Neutrophil (primary cell): ENCODE data around the gene GPR158.
"Not testable (repeated sequence)": the region's sequence is repeated elsewhere in the genome, so short reads cannot be mapped to it uniquely, and the experiment has no call there.

Experiments
- H3K27ac ChIP-seq: fragments of 200-600 bp; sonication (generic); 2 replicates; pipeline ENCODE4 v1.5.1; 2016; ENCODE audit warnings: mild to moderate bottlenecking, moderate library complexity
- H3K27me3 ChIP-seq: fragments of 200-600 bp; sonication (generic); 2 replicates; pipeline ENCODE4 v1.6.0; 2016; ENCODE audit warnings: mild to moderate bottlenecking
- H3K36me3 ChIP-seq: fragments of 200-600 bp; sonication (generic); 2 replicates; pipeline ENCODE4 v1.5.1; 2017
- H3K4me1 ChIP-seq, 2 experiments: fragments of 200-600 bp in 1 of 2; sonication (generic) in 1 of 2; 1 replicate in 1 of 2; 2 replicates in 1 of 2; pipeline versions ENCODE4 v1.5.1 to v1.6.1; 2013 to 2016; ENCODE audit warnings: low read depth in 1 of 2, low read length in 1 of 2, mild to moderate bottlenecking in 1 of 2, moderate library complexity in 1 of 2; ENCODE audit not compliant: control insufficient read depth in 1 of 2, insufficient read depth in 1 of 2
- H3K4me3 ChIP-seq, 2 experiments: fragments of 200-600 bp in 1 of 2; sonication (generic) in 1 of 2; 1 replicate in 1 of 2; 2 replicates in 1 of 2; pipeline ENCODE4 v1.5.1; 2013 to 2016; ENCODE audit warnings: low read depth in 1 of 2, low read length in 1 of 2, mild to moderate bottlenecking in 1 of 2, moderate library complexity in 1 of 2
- H3K9me3 ChIP-seq: fragments of 200-600 bp; sonication (generic); 2 replicates; pipeline ENCODE4 v1.5.1; 2016
- TF ChIP-seq, protein P1 (sequence below): fragments of 200-600 bp; sonication (generic); IDR thresholded peaks from 2 replicates; pipeline ENCODE4 v1.5.1; 2016; ENCODE audit warnings: antibody characterized with exemption

The GPR158 gene

DNA sequence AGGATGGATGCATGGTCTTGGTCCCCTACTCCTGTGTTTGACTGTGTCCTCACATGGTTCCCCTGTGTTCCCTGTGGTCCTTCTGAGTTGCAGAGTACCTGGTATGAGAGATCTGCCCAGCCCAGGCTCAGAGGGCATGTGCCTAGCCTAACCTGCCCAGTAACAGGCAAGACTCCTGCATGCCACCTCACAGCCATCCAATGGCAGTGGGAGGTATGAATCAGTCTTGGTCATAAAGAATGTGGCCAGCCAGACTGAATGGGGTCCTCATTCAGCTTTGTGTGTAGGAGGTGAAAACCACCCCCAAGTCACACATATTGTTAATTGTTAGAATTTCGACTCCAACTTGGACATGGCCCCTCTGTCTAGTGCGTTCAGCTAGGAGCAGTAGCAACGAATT is 17.2 kb upstream of the GPR158 start:
- Histone ChIP-seq H3K27me3 (no peaks in the 10 kb centered on the region), H3K4me1 (no peaks in the 10 kb centered on the region), H3K9me3 (no peaks in the 10 kb centered on the region), H3K36me3 (no peaks in the 10 kb centered on the region), H3K27ac (no peak overlapping the region), H3K4me3 (no peak overlapping the region)
- TF ChIP-seq, protein P1, sequence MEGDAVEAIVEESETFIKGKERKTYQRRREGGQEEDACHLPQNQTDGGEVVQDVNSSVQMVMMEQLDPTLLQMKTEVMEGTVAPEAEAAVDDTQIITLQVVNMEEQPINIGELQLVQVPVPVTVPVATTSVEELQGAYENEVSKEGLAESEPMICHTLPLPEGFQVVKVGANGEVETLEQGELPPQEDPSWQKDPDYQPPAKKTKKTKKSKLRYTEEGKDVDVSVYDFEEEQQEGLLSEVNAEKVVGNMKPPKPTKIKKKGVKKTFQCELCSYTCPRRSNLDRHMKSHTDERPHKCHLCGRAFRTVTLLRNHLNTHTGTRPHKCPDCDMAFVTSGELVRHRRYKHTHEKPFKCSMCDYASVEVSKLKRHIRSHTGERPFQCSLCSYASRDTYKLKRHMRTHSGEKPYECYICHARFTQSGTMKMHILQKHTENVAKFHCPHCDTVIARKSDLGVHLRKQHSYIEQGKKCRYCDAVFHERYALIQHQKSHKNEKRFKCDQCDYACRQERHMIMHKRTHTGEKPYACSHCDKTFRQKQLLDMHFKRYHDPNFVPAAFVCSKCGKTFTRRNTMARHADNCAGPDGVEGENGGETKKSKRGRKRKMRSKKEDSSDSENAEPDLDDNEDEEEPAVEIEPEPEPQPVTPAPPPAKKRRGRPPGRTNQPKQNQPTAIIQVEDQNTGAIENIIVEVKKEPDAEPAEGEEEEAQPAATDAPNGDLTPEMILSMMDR = no peak

DNA sequence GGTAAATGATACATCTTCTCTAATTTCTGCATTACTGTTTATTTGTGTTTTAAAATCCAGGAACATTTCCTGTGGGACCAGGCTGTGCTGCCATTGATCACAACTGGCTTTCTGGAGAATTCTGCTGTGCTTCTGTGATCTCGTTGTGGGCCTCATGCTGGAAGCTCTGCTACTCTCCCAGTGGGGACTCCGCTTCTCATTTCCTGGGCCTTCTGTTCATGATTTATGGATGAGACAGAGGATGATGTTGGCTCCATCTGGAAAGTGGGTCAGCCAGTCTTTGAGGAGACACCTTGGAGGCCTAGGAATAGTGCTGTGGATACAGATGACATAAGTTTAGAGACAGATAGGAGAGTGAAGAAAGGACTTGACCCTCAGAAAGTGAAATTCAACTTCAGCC is 15.2 kb upstream of the GPR158 start:
- TF ChIP-seq, protein P1 = no peak
- Histone ChIP-seq H3K4me1 (no peaks in the 10 kb centered on the region), H3K9me3 (no peaks in the 10 kb centered on the region), H3K27me3 (no peaks in the 10 kb centered on the region), H3K27ac (no peak overlapping the region), H3K4me3 (no peak overlapping the region), H3K36me3 (no peaks in the 10 kb centered on the region)

DNA sequence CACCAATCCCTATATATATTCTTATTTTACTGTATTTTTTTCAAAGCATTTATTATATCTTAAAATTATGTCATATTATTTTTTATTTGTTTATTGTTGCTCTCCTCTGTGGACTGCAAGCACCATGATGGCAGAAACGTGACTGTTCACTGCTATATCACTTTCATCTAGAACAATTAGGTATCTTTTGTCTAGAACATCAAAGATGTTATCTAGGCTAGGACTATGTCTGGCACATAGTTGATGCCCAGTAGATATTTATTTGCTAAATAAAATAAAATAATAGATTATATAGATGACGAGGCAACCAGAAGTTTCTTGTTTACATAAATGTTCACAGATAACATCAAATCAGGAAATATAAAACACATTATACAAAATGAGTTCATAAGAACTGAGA is 12.4 kb upstream of the GPR158 start:
- no peaks in the 10 kb centered on the region for H3K36me3 ChIP-seq
- no peaks in the 10 kb centered on the region for H3K4me1 ChIP-seq
- no peak overlapping the region for H3K4me3 ChIP-seq
- no peak overlapping the region for H3K27ac ChIP-seq
- no peaks in the 10 kb centered on the region for H3K9me3 ChIP-seq
- TF ChIP-seq, protein P1 = no peak
- no peaks in the 10 kb centered on the region for H3K27me3 ChIP-seq

DNA sequence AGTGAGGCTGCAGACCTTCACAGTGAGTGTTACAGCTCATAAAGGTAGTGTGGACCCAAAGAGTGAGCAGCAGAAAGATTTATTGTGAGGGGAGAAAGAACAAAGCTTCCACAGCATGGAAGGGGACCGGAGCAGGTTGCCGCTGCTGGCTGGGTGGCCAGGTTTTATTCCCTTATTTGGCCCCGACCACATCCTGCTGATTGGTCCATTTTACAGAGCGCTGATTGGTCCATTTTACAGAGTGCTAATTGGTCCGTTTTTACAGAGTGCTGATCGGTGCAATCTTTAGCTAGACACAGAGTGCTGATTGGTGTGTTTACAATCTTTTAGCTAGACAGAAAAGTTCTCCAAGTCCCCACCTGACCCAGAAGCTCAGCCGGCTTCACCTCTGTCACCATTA is 11.3 kb upstream of the GPR158 start:
- H3K9me3 ChIP-seq, H3K4me1 ChIP-seq, H3K27me3 ChIP-seq, H3K4me3 ChIP-seq, H3K27ac ChIP-seq, H3K36me3 ChIP-seq: not testable (repeated sequence)

DNA sequence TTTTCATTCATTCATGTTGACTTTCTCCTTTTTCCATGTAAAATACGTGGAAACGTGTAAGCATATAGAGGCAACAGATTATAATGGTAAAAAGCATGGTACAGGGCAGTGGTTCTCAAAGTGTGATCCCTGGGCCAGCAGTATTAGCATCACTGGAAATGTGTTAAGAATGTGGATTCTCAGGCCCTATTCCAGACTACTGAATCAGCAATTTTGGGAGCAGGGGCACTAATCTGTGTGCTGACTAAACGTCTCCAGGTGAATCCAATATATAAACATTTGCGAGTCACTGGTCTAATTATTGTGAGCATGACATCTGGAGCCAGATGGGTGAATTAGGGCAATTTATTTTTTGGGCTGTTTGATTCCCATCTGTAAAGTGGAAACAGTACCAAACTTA is 5.1 kb upstream of the GPR158 start:
- Histone ChIP-seq H3K4me1 (no peaks in the 10 kb centered on the region), H3K36me3 (no peaks in the 10 kb centered on the region), H3K9me3 (no peaks in the 10 kb centered on the region), H3K27ac (no peak overlapping the region), H3K27me3 (peaks cover 27% of the 10 kb centered on the region), H3K4me3 (no peak overlapping the region)
- TF ChIP-seq, protein P1 = no peak

DNA sequence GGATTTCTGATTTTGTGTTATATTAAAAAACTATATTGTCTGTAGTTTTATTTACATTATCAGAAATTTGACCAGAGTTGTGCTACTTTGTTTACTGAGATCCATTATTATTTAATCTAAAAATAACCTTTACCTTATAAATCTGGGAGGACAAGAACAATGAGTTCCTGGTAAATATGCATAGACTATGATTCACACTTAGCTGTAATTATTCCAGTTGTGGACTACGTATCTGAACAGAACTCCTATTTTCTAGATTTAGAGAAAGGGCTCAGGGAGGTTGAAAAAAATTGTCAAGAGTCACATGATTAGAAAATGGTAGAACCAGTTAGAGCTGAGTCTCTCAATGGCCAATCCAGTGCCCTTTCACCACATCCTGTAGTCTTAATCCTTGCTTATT is 4.2 kb upstream of the GPR158 start:
- H3K36me3 ChIP-seq = no peaks in the 10 kb centered on the region
- H3K4me1 ChIP-seq = no peaks in the 10 kb centered on the region
- peaks cover 36% of the 10 kb centered on the region for H3K27me3 ChIP-seq
- no peak overlapping the region for H3K4me3 ChIP-seq
- no peak overlapping the region for H3K27ac ChIP-seq
- TF ChIP-seq, protein P1 = no peak
- no peaks in the 10 kb centered on the region for H3K9me3 ChIP-seq
